GM12878 (cell line): ENCODE data around the gene ART1. TPM values are rescaled to one million over a fixed set of nuclear protein-coding genes. Genes with fewer than 3 reads are reported as not detected.
"Not testable (repeated sequence)": the region's sequence is repeated elsewhere in the genome, so short reads cannot be mapped to it uniquely, and the experiment has no call there.

Source experiments
- ATAC-seq: fragments of 200-7000 bp; cut with Tn5 transposase; 3 replicates; pipeline ENCODE4 v1.9.1; 2020; ENCODE audit warnings: mild to moderate bottlenecking, moderate library complexity
- BruUV-seq: library from RNA; stranded (reverse); fragments of 400-500 nt; replicated peaks from 2 replicates; lab custom pipeline; 2021; lab: Mats Ljungman, UMichigan
- CTCF ChIA-PET: fragments of 300-600 bp; sonication (Branson Sonifier 250); formaldehyde crosslinking; extraction: SDS; loops from one replicate; lab custom pipeline; 2021; ENCODE audit warnings: inconsistent platforms; lab: Yijun Ruan, JAX
- POLR2A ChIA-PET: fragments of 350-600 bp; formaldehyde crosslinking; extraction: SDS; loops from one replicate; lab custom pipeline; 2021; ENCODE audit warnings: inconsistent platforms; lab: Charles Lee
- RAD21 ChIA-PET: fragments of 300-600 bp; sonication (Branson Sonifier 250); formaldehyde crosslinking; loops from one replicate; lab custom pipeline; 2023; ENCODE audit warnings: antibody characterized with exemption; ENCODE audit not compliant: unreplicated experiment; lab: Charles Lee
- SMC1A ChIA-PET: fragments of 300-600 bp; sonication (Branson Sonifier 250); formaldehyde crosslinking; loops from one replicate; lab custom pipeline; 2023; ENCODE audit not compliant: unreplicated experiment, uncharacterized antibody; lab: Charles Lee
- DNase-seq: peaks from one replicate; pipeline ENCODE4 v3.0.0-alpha.2; 2011; ENCODE audit warnings: low read depth, low spot score
- FAIRE-seq: peaks from 3 replicates; lab custom pipeline; 2011; peaks lifted over from hg19 to GRCh38; lab: Jason Lieb, UNC
- H2AFZ ChIP-seq: 2 replicates; pipeline ENCODE4 v1.6.0; 2011; ENCODE audit warnings: low read depth, low read length, control low read depth; ENCODE audit not compliant: control insufficient read depth
- H3K27ac ChIP-seq: 2 replicates; pipeline ENCODE4 v1.5.1; 2011; ENCODE audit warnings: control low read depth; ENCODE audit not compliant: control insufficient read depth, insufficient read depth
- H3K27me3 ChIP-seq, 2 experiments: replicated peaks in 1 of 2; 2 replicates each; pipeline versions ENCODE4 v1.6.0 to v1.6.1; 2011; ENCODE audit warnings: low read length in 1 of 2; ENCODE audit not compliant: control insufficient read depth in 2 of 2, insufficient read depth in 2 of 2
- H3K36me3 ChIP-seq, 2 experiments: 2 replicates each; pipeline ENCODE4 v1.5.1; 2011; ENCODE audit warnings: low read length in 1 of 2; ENCODE audit not compliant: control insufficient read depth in 2 of 2, insufficient read depth in 2 of 2
- H3K4me1 ChIP-seq: 2 replicates; pipeline ENCODE4 v1.6.1; 2011; ENCODE audit warnings: mild to moderate bottlenecking, low read length, moderate library complexity, mixed read lengths; ENCODE audit not compliant: control insufficient read depth, insufficient read depth
- H3K4me2 ChIP-seq: 2 replicates; pipeline ENCODE4 v1.6.0; 2011; ENCODE audit warnings: control low read depth; ENCODE audit not compliant: control insufficient read depth, insufficient read depth
- H3K4me3 ChIP-seq: fragments of 200-600 bp; sonication (generic); 2 replicates; pipeline ENCODE4 v1.5.1; 2016
- H3K79me2 ChIP-seq: 2 replicates; pipeline ENCODE4 v1.6.0; 2011; ENCODE audit warnings: low read length; ENCODE audit not compliant: control insufficient read depth, insufficient read depth
- H3K9ac ChIP-seq: 2 replicates; pipeline ENCODE4 v1.8.0; 2011; ENCODE audit warnings: low read length, control low read depth, mixed read lengths; ENCODE audit not compliant: control insufficient read depth, insufficient read depth
- H3K9me3 ChIP-seq: replicated peaks from 3 replicates; pipeline ENCODE4 v1.5.1; 2011; ENCODE audit warnings: mild to moderate bottlenecking, low read length; ENCODE audit not compliant: control insufficient read depth, insufficient read depth
- H4K20me1 ChIP-seq: 2 replicates; pipeline ENCODE4 v1.6.0; 2011; ENCODE audit not compliant: control insufficient read depth, insufficient read depth
- KLF5 ChIP-seq: fragments of 450-650 bp; IDR thresholded peaks from 2 replicates; pipeline ENCODE4 v1.6.1; 2014; ENCODE audit warnings: mild to moderate bottlenecking; ENCODE audit not compliant: partially characterized antibody
- NFYB ChIP-seq: IDR thresholded peaks from 2 replicates; pipeline ENCODE4 v1.6.1; 2011; ENCODE audit warnings: low read depth, mild to moderate bottlenecking, low read length, improper control_type of control experiment, moderate library complexity; ENCODE audit not compliant: insufficient read depth
- SIX5 ChIP-seq: IDR thresholded peaks from 2 replicates; pipeline ENCODE4 v1.6.1; 2011; ENCODE audit warnings: mild to moderate bottlenecking, low read depth, low read length, moderate library complexity; ENCODE audit not compliant: severe bottlenecking
- SREBF1 ChIP-seq: IDR thresholded peaks from 2 replicates; pipeline ENCODE4 v1.6.1; 2012; ENCODE audit warnings: mild to moderate bottlenecking, low read length
- STAT3 ChIP-seq: IDR thresholded peaks from 2 replicates; pipeline ENCODE4 v1.6.1; 2011; ENCODE audit warnings: low read depth, low read length, improper control_type of control experiment
- ZNF384 ChIP-seq: IDR thresholded peaks from 2 replicates; pipeline ENCODE4 v1.6.1; 2012; ENCODE audit warnings: low read depth, mild to moderate bottlenecking, low read length, improper control_type of control experiment, borderline replicate concordance
- WGBS: methylation state at CpG from one replicate; pipeline ENCODE4 v1.1.6; 2016; ENCODE audit warnings: low lambda C conversion rate; ENCODE audit not compliant: insufficient replicate concordance, insufficient coverage; ENCODE audit errors: missing lambda C conversion rate; 5-methylcytosine and 5-hydroxymethylcytosine counted together
- in situ Hi-C: fragments of 300-500 bp; cut with MboI; formaldehyde crosslinking; loops from 9 replicates; pipeline ENCODE4 v1.14.3; 2018; ENCODE audit warnings: mixed read lengths
- intact Hi-C: fragments of 100-400 bp; cut with micrococcal nuclease; formaldehyde crosslinking; loops from one replicate; pipeline ENCODE4 v1.14.2; 2022; ENCODE audit not compliant: unreplicated experiment
- polyA plus RNA-seq, 11 experiments: library from polyadenylated mRNA; depleted of rRNA in 4 of 11; unstranded in 6 of 11; stranded (reverse) in 5 of 11; fragments of >200 nt; fragmentation: Nextera tagmentation in 4 of 11; fragmentation: Illumina TruSeq in 1 of 11; extraction: Ambion mirVana in 4 of 11; extraction: Trizol in 1 of 11; gene quantifications; 1 replicate in 1 of 11; 2 replicates in 10 of 11; pipeline versions ENCODE4 v1.2.1 to v1.2.3, GENCODE V29; 2011 to 2016; ENCODE audit warnings: inconsistent platforms in 2 of 11, missing spikeins in 2 of 11, low read depth in 1 of 11
- total RNA-seq, 4 experiments: library from RNA; depleted of rRNA in 3 of 4; stranded (reverse); fragments of >200 nt in 3 of 4; fragmentation: Illumina TruSeq in 1 of 4; extraction: Trizol in 1 of 4; gene quantifications; 2 replicates each; pipeline versions ENCODE4 v1.2.1 to v1.2.3, GENCODE V29; 2013 to 2021
- TF ChIP-seq, protein P1 (sequence below): IDR thresholded peaks from 2 replicates; pipeline ENCODE4 v1.6.1; 2011; ENCODE audit warnings: borderline replicate concordance, low read depth, mild to moderate bottlenecking, moderate library complexity, mixed read lengths, low read length; ENCODE audit not compliant: insufficient read depth; ENCODE audit errors: extremely low read length

The ART1 gene
- total and polyA plus RNA-seq, 10 of the 15 experiments (the other 5 are each of a cell fraction or from before 2014, with no cell fraction given) = not detected

DNA sequence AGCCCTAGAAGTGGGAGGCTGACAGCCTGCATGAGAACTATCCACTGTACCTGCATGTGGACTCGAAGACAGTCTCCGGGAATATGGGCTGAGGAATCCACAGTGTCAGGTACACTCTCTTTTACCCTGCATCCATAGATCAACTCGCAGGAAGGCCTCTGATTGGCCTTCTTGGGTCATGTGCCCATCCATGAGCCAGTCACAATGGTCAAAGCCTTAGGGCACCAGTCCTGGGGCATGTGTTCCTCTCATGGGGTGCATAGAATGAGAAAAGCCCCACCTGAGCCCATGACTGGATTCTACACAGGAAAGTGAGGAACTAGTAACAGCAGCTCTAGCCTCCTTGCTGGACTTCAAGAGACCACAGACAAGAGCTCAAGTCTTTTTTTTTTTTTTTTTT lies 10.6 kb downstream of the ART1 start:
- TF ChIP-seq STAT3 (no peak), KLF5 (no peak), SIX5 (no peak), NFYB (peak; percentile 44; the same call in 1 of the 2 replicates), ZNF384 (no peak), SREBF1 (no peak)
- TF ChIP-seq, protein P1, sequence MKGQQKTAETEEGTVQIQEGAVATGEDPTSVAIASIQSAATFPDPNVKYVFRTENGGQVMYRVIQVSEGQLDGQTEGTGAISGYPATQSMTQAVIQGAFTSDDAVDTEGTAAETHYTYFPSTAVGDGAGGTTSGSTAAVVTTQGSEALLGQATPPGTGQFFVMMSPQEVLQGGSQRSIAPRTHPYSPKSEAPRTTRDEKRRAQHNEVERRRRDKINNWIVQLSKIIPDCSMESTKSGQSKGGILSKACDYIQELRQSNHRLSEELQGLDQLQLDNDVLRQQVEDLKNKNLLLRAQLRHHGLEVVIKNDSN = peak; percentile 68
- POLR2A ChIA-PET = interaction anchor here (0.6 kb wide), 1 partner anchor 146 kb away, joined by 4 read pairs; no protein-coding TSS in a partner anchor
- BruUV-seq = no TSS peak
- WGBS = 45% methylated on average over 3 of the region's 3 CpGs
- Histone ChIP-seq H3K27ac (no peak overlapping the region), H3K4me3 (no peak overlapping the region), H3K79me2 (no peaks in the 10 kb centered on the region), H3K9ac (no peak overlapping the region), H3K4me1 (no peaks in the 10 kb centered on the region), H3K27me3 (no peaks in the 10 kb centered on the region), H3K36me3 (no peaks in the 10 kb centered on the region), H4K20me1 (no peaks in the 10 kb centered on the region), H3K9me3 (no peaks in the 10 kb centered on the region), H2AFZ (no peak overlapping the region), H3K4me2 (no peak overlapping the region)
- DNase-seq (no peak), ATAC-seq (peak; percentile 40; the same call in 1 of the 3 replicates), FAIRE-seq (no peak)
- intact Hi-C loops = no loop called here
- RAD21 ChIA-PET = no interaction called here
- in situ Hi-C loops = no loop called here
- CTCF ChIA-PET = no interaction called here
- SMC1A ChIA-PET = interaction anchor here (0.6 kb wide), 1 partner anchor 427 kb away, joined by 3 read pairs; no protein-coding TSS in a partner anchor

DNA sequence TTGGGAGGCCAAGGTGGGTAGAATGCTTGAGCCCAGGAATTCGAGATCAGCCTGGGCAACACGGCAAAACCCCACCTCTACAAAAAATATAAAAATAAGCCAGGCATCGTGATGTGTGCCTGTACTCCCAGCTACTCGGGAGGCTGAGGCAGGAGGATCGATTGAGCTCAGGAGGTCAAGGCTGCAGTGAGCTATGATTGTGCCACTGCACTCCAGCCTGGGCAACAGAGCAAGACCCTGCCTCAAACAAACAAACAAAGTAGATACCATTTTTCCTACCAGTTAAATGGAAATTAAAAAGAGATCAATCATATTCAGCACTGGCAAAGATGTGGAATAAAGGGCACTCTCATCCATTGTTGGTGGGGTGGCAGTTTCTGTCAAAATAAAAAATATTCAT lies 12.4 kb downstream of the ART1 start:
- H3K4me1 ChIP-seq, DNase-seq, H3K4me3 ChIP-seq, H3K4me2 ChIP-seq, H3K36me3 ChIP-seq, RAD21 ChIA-PET, FAIRE-seq, intact Hi-C loops, SMC1A ChIA-PET, in situ Hi-C loops, POLR2A ChIA-PET, H3K27ac ChIP-seq, BruUV-seq, H2AFZ ChIP-seq, H3K27me3 ChIP-seq, H4K20me1 ChIP-seq, H3K9ac ChIP-seq, H3K9me3 ChIP-seq, H3K79me2 ChIP-seq, ATAC-seq: not testable (repeated sequence)
- CTCF ChIA-PET = interaction anchor here (0.6 kb wide), 1 partner anchor 491 kb away, joined by 4 read pairs; no protein-coding TSS in a partner anchor
- 36% methylated on average over 5 of the region's 5 CpGs for WGBS
